Kidney epithelial cell (primary cell): ENCODE measurements around the gene HOMER3. TPM values are rescaled to one million over a fixed set of nuclear protein-coding genes. Genes with fewer than 3 reads are reported as not detected.
"Not testable (repeated sequence)": the region's sequence is repeated elsewhere in the genome, so short reads cannot be mapped to it uniquely, and the experiment has no call there.

Experiments used
- DNase-seq: peaks from one replicate; pipeline ENCODE4 v3.0.0-alpha.2; 2010; ENCODE audit warnings: low read depth
- H3K27me3 ChIP-seq: 2 replicates; pipeline ENCODE4 v1.6.0; 2011; ENCODE audit warnings: low read length; ENCODE audit not compliant: control insufficient read depth, insufficient read depth
- H3K36me3 ChIP-seq: 2 replicates; pipeline ENCODE4 v1.5.1; 2011; ENCODE audit warnings: low read length; ENCODE audit not compliant: control insufficient read depth, insufficient read depth
- H3K4me3 ChIP-seq: 2 replicates; pipeline ENCODE4 v1.5.1; 2011; ENCODE audit warnings: low read depth, mild to moderate bottlenecking, control low read depth, low read length
- CTCF ChIP-seq: IDR thresholded peaks from 2 replicates; pipeline ENCODE4 v1.5.1; 2011; ENCODE audit warnings: mild to moderate bottlenecking, moderate library complexity, low read length, control low read depth, inconsistent platforms; ENCODE audit not compliant: insufficient read depth, poor library complexity, severe bottlenecking
- total RNA-seq: library from RNA; depleted of rRNA; stranded (reverse); fragments of >200 nt; gene quantifications from 2 replicates; pipeline ENCODE4 v1.2.3, GENCODE V29; 2015

Gene HOMER3
- total RNA-seq, 1 donor from 2014 or later: 109 TPM

DNA sequence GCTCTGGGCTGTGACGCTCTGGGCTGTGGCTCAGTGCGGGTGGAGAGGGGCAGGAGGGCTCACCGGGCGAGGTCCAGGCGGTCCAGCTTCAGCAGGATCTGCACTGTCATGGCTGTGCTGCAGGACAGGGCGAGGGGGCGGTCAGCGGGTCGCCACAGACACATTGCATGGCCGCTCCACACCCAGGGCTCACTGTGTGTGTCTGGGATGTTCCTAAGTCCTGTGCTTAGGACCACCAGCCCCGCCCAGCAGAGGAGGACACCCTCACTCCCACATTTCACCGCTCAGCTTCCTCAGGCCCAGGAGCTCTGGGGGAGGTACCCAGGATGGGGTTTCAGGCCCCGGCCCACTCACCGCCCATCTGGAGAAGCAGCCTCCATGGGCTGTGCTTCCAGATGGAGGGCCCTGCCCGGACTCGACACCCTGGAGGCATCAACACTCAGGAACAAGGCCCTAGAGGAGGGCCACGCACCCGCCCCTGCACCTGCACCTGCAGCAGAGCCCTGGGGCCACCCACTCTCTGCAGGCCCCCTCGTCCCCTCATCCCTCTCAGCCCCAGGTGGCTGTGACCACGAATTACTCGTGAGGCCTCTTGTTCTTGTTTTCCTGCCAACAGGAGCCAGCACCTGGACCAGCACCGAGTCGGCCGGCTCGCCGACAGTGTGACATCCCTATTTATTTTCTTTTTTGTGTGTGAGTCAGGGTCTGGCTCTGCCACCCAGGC is 35.3 kb downstream of the HOMER3 start:
- TF ChIP-seq CTCF: no peak
- DNase-seq: no peak
- no peak overlapping the region for H3K4me3 ChIP-seq
- no peaks in the 10 kb centered on the region for H3K27me3 ChIP-seq
- peaks cover 2% of the 10 kb centered on the region for H3K36me3 ChIP-seq

GRCh38 chr19:18905058-18905456 is 36.0 kb downstream of the HOMER3 start:
- Histone ChIP-seq H3K27me3 (no peaks in the 10 kb centered on the region), H3K36me3 (peaks cover 2% of the 10 kb centered on the region), H3K4me3 (no peak overlapping the region)
- DNase-seq: no peak
- TF ChIP-seq CTCF: no peak

GRCh38 chr19:18904334-18905057 is 36.5 kb downstream of the HOMER3 start:
- Histone ChIP-seq H3K4me3 (no peak overlapping the region), H3K36me3 (peaks cover 2% of the 10 kb centered on the region), H3K27me3 (no peaks in the 10 kb centered on the region)
- no peak for TF ChIP-seq CTCF
- no peak for DNase-seq

DNA sequence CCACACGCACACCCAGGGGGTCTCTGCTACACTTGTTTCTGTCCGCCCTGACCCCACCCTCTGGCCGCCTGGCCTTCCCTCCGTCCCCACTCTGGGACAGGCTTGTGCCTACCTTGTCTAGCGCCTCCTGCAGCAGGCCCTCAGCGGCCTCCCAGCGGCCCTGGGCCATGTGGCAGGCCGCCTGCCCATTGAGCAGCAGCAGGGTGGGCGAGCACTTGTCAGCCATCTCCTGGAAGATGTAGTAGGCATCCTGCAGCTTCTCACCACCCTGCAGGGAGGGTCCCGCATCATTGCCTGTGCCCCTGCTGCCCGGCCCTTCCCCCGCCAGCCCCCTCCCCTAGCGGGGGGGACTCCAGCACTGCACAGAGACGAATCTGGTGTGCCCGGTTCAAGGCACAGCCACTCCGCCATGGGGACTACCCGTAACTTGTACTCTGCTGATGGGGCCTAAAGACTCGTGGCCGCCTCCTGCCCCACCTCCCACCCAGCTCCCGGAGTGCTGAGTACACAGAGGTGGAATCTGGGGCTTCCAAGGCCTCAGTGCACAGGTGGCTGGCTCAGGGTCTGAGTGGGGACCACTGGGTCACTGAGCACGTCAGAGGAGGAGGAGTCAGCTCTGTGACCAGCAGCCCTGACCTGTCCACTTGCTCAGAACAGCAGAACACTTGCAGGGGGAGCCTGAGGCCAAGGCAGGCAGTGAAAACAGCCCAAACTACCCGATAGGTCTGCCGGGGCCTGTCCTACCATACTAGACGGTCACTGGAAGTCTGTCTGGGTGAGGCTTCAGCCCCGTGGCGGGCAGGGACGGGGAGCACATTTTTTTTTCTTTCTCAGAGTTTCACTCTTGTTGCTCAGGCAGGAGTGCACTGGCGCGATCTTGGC is 37.6 kb downstream of the HOMER3 start:
- TF ChIP-seq CTCF: no peak
- no peak for DNase-seq
- H3K27me3 ChIP-seq: no peaks in the 10 kb centered on the region
- peaks cover 2% of the 10 kb centered on the region for H3K36me3 ChIP-seq
- no peak overlapping the region for H3K4me3 ChIP-seq

DNA sequence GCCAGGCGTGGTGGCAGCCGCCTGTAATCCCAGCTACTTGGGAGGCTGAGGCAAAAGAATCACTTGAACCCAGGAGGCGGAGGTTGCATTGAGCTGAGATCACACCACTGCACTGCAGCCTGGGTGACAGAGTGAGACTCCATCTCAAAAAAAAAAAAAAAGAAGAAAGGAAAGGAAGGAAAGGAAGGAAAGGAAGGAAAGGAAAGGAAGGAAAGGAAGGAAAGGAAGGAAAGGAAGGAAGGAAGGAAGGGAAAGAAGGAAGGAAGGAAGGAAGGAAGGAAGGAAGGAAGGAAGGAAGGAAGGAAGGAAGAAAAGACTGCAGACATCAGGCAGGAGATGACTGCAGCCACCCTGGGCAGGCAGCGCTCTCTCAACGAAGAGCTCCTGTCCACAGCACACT is 38.5 kb downstream of the HOMER3 start:
- not testable (repeated sequence) for DNase-seq, H3K27me3 ChIP-seq, H3K4me3 ChIP-seq, H3K36me3 ChIP-seq

- Histone ChIP-seq H3K4me3 (no peak overlapping the region), H3K36me3 (peaks cover 2% of the 10 kb centered on the region), H3K27me3 (peaks cover 5% of the 10 kb centered on the region)
- no peak for DNase-seq
- no peak for TF ChIP-seq CTCF
Observed at GRCh38 chr19:18901491-18901890, 39.5 kb downstream of the HOMER3 start.
